ENCODE results near the gene NAGA. TPM values are rescaled to one million over a fixed set of nuclear protein-coding genes. Genes with fewer than 3 reads are reported as not detected.

Gene NAGA
- total RNA-seq, 1 donor from 2014 or later, result 16.9 TPM

GRCh38 chr22:42033263-42034181 lies 37.1 kb downstream of the NAGA start:
- Mint-ChIP-seq H3K27ac (no peak overlapping the region), H3K4me3 (ENCODE audit: low read depth) (no peak overlapping the region), H3K4me1 (ENCODE audit: low read depth) (no peaks in the 10 kb centered on the region), H3K9me3 (ENCODE audit: low read depth) (peaks cover 7% of the 10 kb centered on the region), H3K27me3 (peaks cover 23% of the 10 kb centered on the region), H3K36me3 (ENCODE audit: insufficient read depth) (no peaks in the 10 kb centered on the region)
- no peak for TF ChIP-seq CTCF (IDR thresholded peaks at IDR 0.05; ENCODE audit: unreplicated experiment)
- DNase-seq (ENCODE audit: low spot score, unreplicated experiment), result no peak

GRCh38 chr22:42026705-42027104 lies 43.9 kb downstream of the NAGA start:
- Mint-ChIP-seq H3K9me3 (ENCODE audit: low read depth) (no peaks in the 10 kb centered on the region), H3K4me1 (ENCODE audit: low read depth) (no peaks in the 10 kb centered on the region), H3K27me3 (peaks cover 16% of the 10 kb centered on the region), H3K4me3 (ENCODE audit: low read depth) (no peak overlapping the region), H3K36me3 (ENCODE audit: insufficient read depth) (no peaks in the 10 kb centered on the region), H3K27ac (no peak overlapping the region)
- DNase-seq (ENCODE audit: low spot score, unreplicated experiment), result no peak
- no peak for TF ChIP-seq CTCF (IDR thresholded peaks at IDR 0.05; ENCODE audit: unreplicated experiment)

GRCh38 chr22:42025421-42025820 lies 45.2 kb downstream of the NAGA start:
- Mint-ChIP-seq H3K9me3 (ENCODE audit: low read depth) (no peaks in the 10 kb centered on the region), H3K4me1 (ENCODE audit: low read depth) (no peaks in the 10 kb centered on the region), H3K27ac (no peak overlapping the region), H3K36me3 (ENCODE audit: insufficient read depth) (no peaks in the 10 kb centered on the region), H3K27me3 (peaks cover 8% of the 10 kb centered on the region), H3K4me3 (ENCODE audit: low read depth) (no peak overlapping the region)
- TF ChIP-seq CTCF (IDR thresholded peaks at IDR 0.05; ENCODE audit: unreplicated experiment), result no peak
- DNase-seq (ENCODE audit: low spot score, unreplicated experiment), result no peak

- no peaks in the 10 kb centered on the region for H3K4me1 Mint-ChIP-seq (ENCODE audit: low read depth)
- peaks cover 22% of the 10 kb centered on the region for H3K27me3 Mint-ChIP-seq
- no peak for DNase-seq (ENCODE audit: low spot score, unreplicated experiment)
- no peaks in the 10 kb centered on the region for H3K9me3 Mint-ChIP-seq (ENCODE audit: low read depth)
- TF ChIP-seq CTCF (IDR thresholded peaks at IDR 0.05; ENCODE audit: unreplicated experiment), result no peak
- no peak overlapping the region for H3K27ac Mint-ChIP-seq
- no peaks in the 10 kb centered on the region for H3K36me3 Mint-ChIP-seq (ENCODE audit: insufficient read depth)
- H3K4me3 Mint-ChIP-seq (ENCODE audit: low read depth), result no peak overlapping the region
These were observed 48.3 kb downstream of the NAGA start for GRCh38 chr22:42022162-42022847.

- DNase-seq (ENCODE audit: low spot score, unreplicated experiment), result no peak
- no peak for TF ChIP-seq CTCF (IDR thresholded peaks at IDR 0.05; ENCODE audit: unreplicated experiment)
- Mint-ChIP-seq H3K36me3 (ENCODE audit: insufficient read depth) (no peaks in the 10 kb centered on the region), H3K27me3 (peaks cover 26% of the 10 kb centered on the region), H3K27ac (no peak overlapping the region), H3K4me1 (ENCODE audit: low read depth) (no peaks in the 10 kb centered on the region), H3K9me3 (ENCODE audit: low read depth) (no peaks in the 10 kb centered on the region), H3K4me3 (ENCODE audit: low read depth) (no peak overlapping the region)
These were observed 49.0 kb downstream of the NAGA start for GRCh38 chr22:42021571-42021970.

Measured in progenitor cell of endocrine pancreas (in vitro differentiated cells).